SK-N-SH treated with all-trans-retinoic acid at 6 μM for 48 hours (cell line): ENCODE results near the gene MYL12B.
"Not testable (repeated sequence)": the region's sequence is repeated elsewhere in the genome, so short reads cannot be mapped to it uniquely, and the experiment has no call there.

Experiments used
- ATAC-seq: fragments of 200-7000 bp; cut with Tn5 transposase; 3 replicates; pipeline ENCODE4 v1.9.1; 2020; ENCODE audit warnings: mild to moderate bottlenecking, moderate library complexity
- ARNTL ChIP-seq: fragments of 450-650 bp; formaldehyde crosslinking; IDR thresholded peaks from 2 replicates; pipeline ENCODE4 v1.5.0; 2020; ENCODE audit warnings: low read depth, mild to moderate bottlenecking, moderate library complexity, borderline replicate concordance
- BACH2 ChIP-seq: fragments of 250-450 bp; sonication (Bioruptor Pico); IDR thresholded peaks from 2 replicates; pipeline ENCODE4 v1.9.0; 2021; ENCODE audit warnings: mild to moderate bottlenecking, borderline replicate concordance
- CREB5 ChIP-seq: fragments of 250-450 bp; sonication (Bioruptor Pico); IDR thresholded peaks from 2 replicates; pipeline ENCODE4 v1.5.1; 2020; ENCODE audit warnings: low read depth, mild to moderate bottlenecking, moderate library complexity
- CSRNP3 ChIP-seq: fragments of 250-450 bp; sonication (Bioruptor Pico); IDR thresholded peaks from 2 replicates; pipeline ENCODE4 v1.5.1; 2021; ENCODE audit warnings: mild to moderate bottlenecking, moderate library complexity
- ESRRG ChIP-seq: fragments of 250-450 bp; sonication (Bioruptor Pico); IDR thresholded peaks from 2 replicates; pipeline ENCODE4 v1.6.1; 2021; ENCODE audit warnings: mild to moderate bottlenecking
- ISL1 ChIP-seq: fragments of 250-450 bp; sonication (Bioruptor Pico); IDR thresholded peaks from 2 replicates; pipeline ENCODE4 v2.1.2; 2022; ENCODE audit warnings: mild to moderate bottlenecking, moderate library complexity
- SNAI2 ChIP-seq: fragments of 250-450 bp; sonication (Bioruptor Pico); IDR thresholded peaks from 2 replicates; pipeline ENCODE4 v1.5.0; 2020; ENCODE audit warnings: mild to moderate bottlenecking, moderate library complexity
- TCF4 ChIP-seq: fragments of 250-450 bp; sonication (Bioruptor Pico); IDR thresholded peaks from 2 replicates; pipeline ENCODE4 v1.8.0; 2021; ENCODE audit warnings: mild to moderate bottlenecking, moderate library complexity, borderline replicate concordance
- TOX ChIP-seq: fragments of 250-450 bp; sonication (Bioruptor Pico); IDR thresholded peaks from 2 replicates; pipeline ENCODE4 v1.8.0; 2021; ENCODE audit warnings: mild to moderate bottlenecking, moderate library complexity, borderline replicate concordance
- TSHZ2 ChIP-seq: fragments of 250-450 bp; sonication (Bioruptor Pico); IDR thresholded peaks from 2 replicates; pipeline ENCODE4 v1.5.0; 2020; ENCODE audit warnings: mild to moderate bottlenecking, moderate library complexity
- ZC3H10 ChIP-seq: fragments of 250-450 bp; sonication (Bioruptor Pico); IDR thresholded peaks from 2 replicates; pipeline ENCODE4 v1.5.1; 2021; ENCODE audit warnings: mild to moderate bottlenecking, moderate library complexity
- ZFP3 ChIP-seq: fragments of 250-450 bp; sonication (Bioruptor Pico); IDR thresholded peaks from 2 replicates; pipeline ENCODE4 v1.5.0; 2020; ENCODE audit warnings: mild to moderate bottlenecking, moderate library complexity
- ZFP30 ChIP-seq: fragments of 450-650 bp; formaldehyde crosslinking; IDR thresholded peaks from 2 replicates; pipeline ENCODE4 v1.5.0; 2022; ENCODE audit warnings: mild to moderate bottlenecking, moderate library complexity
- ZNF8 ChIP-seq: fragments of 450-650 bp; formaldehyde crosslinking; IDR thresholded peaks from 2 replicates; pipeline ENCODE4 v1.5.0; 2020; ENCODE audit warnings: mild to moderate bottlenecking, moderate library complexity
- TF ChIP-seq, protein P1 (sequence below): fragments of 250-450 bp; sonication (Bioruptor Pico); IDR thresholded peaks from 2 replicates; pipeline ENCODE4 v1.8.0; 2020; ENCODE audit warnings: mild to moderate bottlenecking, moderate library complexity, borderline replicate concordance
- TF ChIP-seq, protein P2 (sequence below): fragments of 250-450 bp; sonication (Bioruptor Pico); IDR thresholded peaks from 2 replicates; pipeline ENCODE4 v1.8.0; 2021; ENCODE audit warnings: low read depth, mild to moderate bottlenecking, moderate library complexity, borderline replicate concordance

The MYL12B gene

DNA sequence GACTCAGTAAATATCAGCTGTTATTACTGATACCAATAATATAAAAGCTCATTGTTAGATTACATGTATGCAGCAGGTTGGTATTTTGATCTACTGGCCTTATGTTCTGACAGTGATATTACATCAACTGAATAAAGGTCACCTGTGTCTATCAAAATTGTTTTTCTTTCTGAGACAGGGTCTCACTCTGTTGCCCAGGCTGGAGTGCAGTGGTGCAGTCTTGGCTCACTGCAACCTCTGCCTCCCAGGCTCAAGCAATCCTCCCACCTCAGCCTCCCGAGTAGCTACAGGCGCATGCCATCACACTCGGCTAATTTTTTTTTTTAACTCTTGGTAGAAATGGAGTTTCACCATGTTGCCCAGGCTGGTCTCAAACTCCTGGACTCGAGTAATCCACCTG is 41.1 kb upstream of the MYL12B start:
- not testable (repeated sequence) for ATAC-seq

DNA sequence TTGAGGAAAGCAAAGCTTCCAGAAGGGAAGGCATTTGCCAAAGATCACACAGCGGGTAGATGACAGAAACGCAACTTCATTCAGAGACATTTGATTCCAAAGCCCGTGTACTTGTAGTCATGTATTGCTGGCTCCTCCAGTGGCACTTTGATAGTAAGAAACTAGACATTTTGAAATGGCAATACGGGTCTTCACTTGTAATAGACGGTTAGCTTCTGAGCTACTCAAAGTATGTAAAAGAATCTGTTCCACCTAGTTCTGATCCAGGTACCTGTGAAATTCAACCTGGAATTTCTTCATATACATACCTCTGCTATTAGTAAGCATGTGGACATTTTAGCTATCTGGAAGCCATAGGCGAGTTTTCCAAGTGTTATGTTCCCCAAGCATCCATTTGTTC is 40.4 kb upstream of the MYL12B start:
- no peak for TF ChIP-seq CSRNP3 (CRISPR knock-in tag)
- TF ChIP-seq TSHZ2 (CRISPR knock-in tag): no peak
- TF ChIP-seq ZFP30 (CRISPR knock-in tag): no peak
- no peak for ATAC-seq

GRCh38 chr18:3223356-3223755 is 38.6 kb upstream of the MYL12B start:
- TF ChIP-seq CSRNP3 (CRISPR knock-in tag): no peak
- TF ChIP-seq TSHZ2 (CRISPR knock-in tag): no peak
- no peak for TF ChIP-seq ZNF8 (CRISPR knock-in tag)

GRCh38 chr18:3224223-3224622 is 37.7 kb upstream of the MYL12B start:
- ATAC-seq: no peak
- TF ChIP-seq, protein P1, sequence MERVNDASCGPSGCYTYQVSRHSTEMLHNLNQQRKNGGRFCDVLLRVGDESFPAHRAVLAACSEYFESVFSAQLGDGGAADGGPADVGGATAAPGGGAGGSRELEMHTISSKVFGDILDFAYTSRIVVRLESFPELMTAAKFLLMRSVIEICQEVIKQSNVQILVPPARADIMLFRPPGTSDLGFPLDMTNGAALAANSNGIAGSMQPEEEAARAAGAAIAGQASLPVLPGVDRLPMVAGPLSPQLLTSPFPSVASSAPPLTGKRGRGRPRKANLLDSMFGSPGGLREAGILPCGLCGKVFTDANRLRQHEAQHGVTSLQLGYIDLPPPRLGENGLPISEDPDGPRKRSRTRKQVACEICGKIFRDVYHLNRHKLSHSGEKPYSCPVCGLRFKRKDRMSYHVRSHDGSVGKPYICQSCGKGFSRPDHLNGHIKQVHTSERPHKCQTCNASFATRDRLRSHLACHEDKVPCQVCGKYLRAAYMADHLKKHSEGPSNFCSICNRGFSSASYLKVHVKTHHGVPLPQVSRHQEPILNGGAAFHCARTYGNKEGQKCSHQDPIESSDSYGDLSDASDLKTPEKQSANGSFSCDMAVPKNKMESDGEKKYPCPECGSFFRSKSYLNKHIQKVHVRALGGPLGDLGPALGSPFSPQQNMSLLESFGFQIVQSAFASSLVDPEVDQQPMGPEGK (CRISPR knock-in tag): no peak
- TF ChIP-seq ESRRG (CRISPR knock-in tag): no peak
- TF ChIP-seq SNAI2 (CRISPR knock-in tag): no peak
- TF ChIP-seq TOX (CRISPR knock-in tag): no peak
- TF ChIP-seq CREB5 (CRISPR knock-in tag): no peak
- no peak for TF ChIP-seq ZC3H10 (CRISPR knock-in tag)
- TF ChIP-seq ZFP30 (CRISPR knock-in tag): no peak
- no peak for TF ChIP-seq TCF4 (CRISPR knock-in tag)
- TF ChIP-seq, protein P2, sequence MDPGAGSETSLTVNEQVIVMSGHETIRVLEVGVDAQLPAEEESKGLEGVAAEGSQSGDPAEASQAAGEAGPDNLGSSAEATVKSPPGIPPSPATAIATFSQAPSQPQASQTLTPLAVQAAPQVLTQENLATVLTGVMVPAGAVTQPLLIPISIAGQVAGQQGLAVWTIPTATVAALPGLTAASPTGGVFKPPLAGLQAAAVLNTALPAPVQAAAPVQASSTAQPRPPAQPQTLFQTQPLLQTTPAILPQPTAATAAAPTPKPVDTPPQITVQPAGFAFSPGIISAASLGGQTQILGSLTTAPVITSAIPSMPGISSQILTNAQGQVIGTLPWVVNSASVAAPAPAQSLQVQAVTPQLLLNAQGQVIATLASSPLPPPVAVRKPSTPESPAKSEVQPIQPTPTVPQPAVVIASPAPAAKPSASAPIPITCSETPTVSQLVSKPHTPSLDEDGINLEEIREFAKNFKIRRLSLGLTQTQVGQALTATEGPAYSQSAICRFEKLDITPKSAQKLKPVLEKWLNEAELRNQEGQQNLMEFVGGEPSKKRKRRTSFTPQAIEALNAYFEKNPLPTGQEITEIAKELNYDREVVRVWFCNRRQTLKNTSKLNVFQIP: no peak
- TF ChIP-seq ZFP3 (CRISPR knock-in tag): no peak
- TF ChIP-seq CSRNP3 (CRISPR knock-in tag): no peak
- no peak for TF ChIP-seq ARNTL
- TF ChIP-seq TSHZ2 (CRISPR knock-in tag): no peak
- TF ChIP-seq BACH2 (CRISPR knock-in tag): no peak
- TF ChIP-seq ISL1 (CRISPR knock-in tag): no peak

More at GRCh38 chr18:3223356-3223755, 38.6 kb upstream of the MYL12B start:
- ATAC-seq: no peak
